Rectal smooth muscle tissue (tissue), 1 donor: ENCODE measurements around the gene CCDC158.
"Not testable (repeated sequence)": the region's sequence is repeated elsewhere in the genome, so short reads cannot be mapped to it uniquely, and the experiment has no call there.

ENCODE experiments used
- H3K27ac ChIP-seq: one replicate; pipeline ENCODE4 v1.7.0; 2013; ENCODE audit warnings: low read depth, low read length, inconsistent platforms
- H3K27me3 ChIP-seq: one replicate; pipeline ENCODE4 v1.7.0; 2013; ENCODE audit warnings: low read length; ENCODE audit not compliant: control insufficient read depth, insufficient read depth
- H3K36me3 ChIP-seq: one replicate; pipeline ENCODE4 v1.7.0; 2013; ENCODE audit warnings: low read length; ENCODE audit not compliant: control insufficient read depth, insufficient read depth
- H3K4me1 ChIP-seq: one replicate; pipeline ENCODE4 v1.7.0; 2013; ENCODE audit warnings: low read length; ENCODE audit not compliant: control insufficient read depth, insufficient read depth
- H3K4me3 ChIP-seq: one replicate; pipeline ENCODE4 v1.7.0; 2013; ENCODE audit warnings: low read length
- H3K9ac ChIP-seq: one replicate; pipeline ENCODE4 v1.7.0; 2013; ENCODE audit warnings: low read length

The CCDC158 gene

GRCh38 chr4:76301775-76302162 lies 119.2 kb downstream of the CCDC158 start:
- Histone ChIP-seq H3K27me3 (no peaks in the 10 kb centered on the region), H3K27ac (no peak overlapping the region), H3K4me1 (peaks cover 7% of the 10 kb centered on the region), H3K9ac (no peak overlapping the region), H3K36me3 (no peaks in the 10 kb centered on the region), H3K4me3 (no peak overlapping the region)

- peak overlapping the region; percentile 22 for H3K27ac ChIP-seq
Measured at GRCh38 chr4:76301068-76301774, 119.7 kb downstream of the CCDC158 start.

GRCh38 chr4:76300012-76300411 lies 120.9 kb downstream of the CCDC158 start:
- Histone ChIP-seq H3K27ac (no peak overlapping the region), H3K4me1 (peaks cover under 1% of the 10 kb centered on the region), H3K4me3 (no peak overlapping the region), H3K9ac (no peak overlapping the region), H3K27me3 (no peaks in the 10 kb centered on the region), H3K36me3 (no peaks in the 10 kb centered on the region)

More at GRCh38 chr4:76301068-76301774, 119.7 kb downstream of the CCDC158 start:
- no peak overlapping the region for H3K4me3 ChIP-seq
- peaks cover 7% of the 10 kb centered on the region for H3K4me1 ChIP-seq
- no peak overlapping the region for H3K9ac ChIP-seq
- H3K36me3 ChIP-seq, result no peaks in the 10 kb centered on the region
- no peaks in the 10 kb centered on the region for H3K27me3 ChIP-seq

- Histone ChIP-seq H3K36me3 (no peaks in the 10 kb centered on the region), H3K4me3 (no peak overlapping the region), H3K4me1 (no peaks in the 10 kb centered on the region), H3K9ac (no peak overlapping the region), H3K27me3 (no peaks in the 10 kb centered on the region), H3K27ac (no peak overlapping the region)
Measured at GRCh38 chr4:76298227-76298626, 122.7 kb downstream of the CCDC158 start.

GRCh38 chr4:76296286-76296820 lies 124.6 kb downstream of the CCDC158 start:
- H3K27me3 ChIP-seq, result no peaks in the 10 kb centered on the region
- H3K27ac ChIP-seq, result no peak overlapping the region
- no peak overlapping the region for H3K9ac ChIP-seq
- H3K4me1 ChIP-seq, result no peaks in the 10 kb centered on the region
- H3K36me3 ChIP-seq, result no peaks in the 10 kb centered on the region
- no peak overlapping the region for H3K4me3 ChIP-seq

- Histone ChIP-seq H3K4me3 (no peak overlapping the region), H3K27ac (no peak overlapping the region), H3K4me1 (no peaks in the 10 kb centered on the region), H3K36me3 (no peaks in the 10 kb centered on the region), H3K9ac (no peak overlapping the region), H3K27me3 (no peaks in the 10 kb centered on the region)
Measured at GRCh38 chr4:76293772-76294171, 127.2 kb downstream of the CCDC158 start.

GRCh38 chr4:76292730-76293129 lies 128.2 kb downstream of the CCDC158 start:
- Histone ChIP-seq H3K36me3 (no peaks in the 10 kb centered on the region), H3K4me1 (no peaks in the 10 kb centered on the region), H3K4me3 (no peak overlapping the region), H3K9ac (no peak overlapping the region), H3K27me3 (no peaks in the 10 kb centered on the region), H3K27ac (no peak overlapping the region)

GRCh38 chr4:76287811-76288210 lies 133.1 kb downstream of the CCDC158 start:
- not testable (repeated sequence) for H3K36me3 ChIP-seq, H3K27me3 ChIP-seq, H3K9ac ChIP-seq, H3K27ac ChIP-seq, H3K4me3 ChIP-seq, H3K4me1 ChIP-seq

GRCh38 chr4:76283900-76284299 lies 137.0 kb downstream of the CCDC158 start:
- Histone ChIP-seq H3K4me3 (no peak overlapping the region), H3K27me3 (no peaks in the 10 kb centered on the region), H3K27ac (no peak overlapping the region)

GRCh38 chr4:76282941-76283689 lies 137.8 kb downstream of the CCDC158 start:
- no peaks in the 10 kb centered on the region for H3K27me3 ChIP-seq
- no peaks in the 10 kb centered on the region for H3K36me3 ChIP-seq
- no peak overlapping the region for H3K4me3 ChIP-seq
- no peak overlapping the region for H3K27ac ChIP-seq
- no peaks in the 10 kb centered on the region for H3K4me1 ChIP-seq
- H3K9ac ChIP-seq, result no peak overlapping the region

More at GRCh38 chr4:76283900-76284299, 137.0 kb downstream of the CCDC158 start:
- Histone ChIP-seq H3K36me3 (no peaks in the 10 kb centered on the region), H3K4me1 (no peaks in the 10 kb centered on the region), H3K9ac (no peak overlapping the region)

GRCh38 chr4:76281594-76281993 lies 139.3 kb downstream of the CCDC158 start:
- not testable (repeated sequence) for H3K27ac ChIP-seq, H3K4me1 ChIP-seq

GRCh38 chr4:76280488-76281441 lies 140.2 kb downstream of the CCDC158 start:
- Histone ChIP-seq H3K27me3 (no peaks in the 10 kb centered on the region), H3K27ac (no peak overlapping the region), H3K4me1 (no peaks in the 10 kb centered on the region), H3K4me3 (no peak overlapping the region), H3K9ac (no peak overlapping the region), H3K36me3 (no peaks in the 10 kb centered on the region)

More at GRCh38 chr4:76281594-76281993, 139.3 kb downstream of the CCDC158 start:
- not testable (repeated sequence) for H3K9ac ChIP-seq, H3K4me3 ChIP-seq, H3K27me3 ChIP-seq, H3K36me3 ChIP-seq
